Activated T-helper 17 cell treated with anti-CD3 and anti-CD28 coated beads, Interleukin-2, amount 50 U/mL, for 72 hours (primary cell): ENCODE results near the gene LSM11. TPM values are rescaled to one million over a fixed set of nuclear protein-coding genes. Genes with fewer than 3 reads are reported as not detected.
A peak's percentile ranks its signal among the peaks of the same experiment; 100 is the strongest.
"Not testable (repeated sequence)": the region's sequence is repeated elsewhere in the genome, so short reads cannot be mapped to it uniquely, and the experiment has no call there.

Experiments
- ATAC-seq: fragments of 150-1000 bp; cut with Tn5 transposase; replicated peaks from 2 replicates; pipeline ENCODE4 v1.10.0; 2021; ENCODE audit warnings: mild to moderate bottlenecking, moderate library complexity
- H3K27ac Mint-ChIP-seq: one replicate; pipeline ENCODE4 v1.8.0; 2022; ENCODE audit warnings: mixed read lengths
- H3K27me3 Mint-ChIP-seq: one replicate; pipeline ENCODE4 v1.8.0; 2022; ENCODE audit warnings: mixed read lengths
- H3K36me3 Mint-ChIP-seq: one replicate; pipeline ENCODE4 v1.8.0; 2022; ENCODE audit warnings: low read depth, mild to moderate bottlenecking, mixed read lengths
- H3K4me1 Mint-ChIP-seq: one replicate; pipeline ENCODE4 v1.8.0; 2022; ENCODE audit warnings: mixed read lengths
- H3K4me3 Mint-ChIP-seq: one replicate; pipeline ENCODE4 v1.8.0; 2022; ENCODE audit warnings: mild to moderate bottlenecking, mixed read lengths
- H3K9me3 Mint-ChIP-seq: one replicate; pipeline ENCODE4 v1.8.0; 2022; ENCODE audit warnings: mixed read lengths
- total RNA-seq, 2 donors: library from RNA; stranded (reverse); gene quantifications; one replicate each; pipeline ENCODE4 v1.2.3, GENCODE V29; 2022

The LSM11 gene
- total RNA-seq, 2 donors from 2014 or later, result 7.6 to 8.4 TPM

DNA sequence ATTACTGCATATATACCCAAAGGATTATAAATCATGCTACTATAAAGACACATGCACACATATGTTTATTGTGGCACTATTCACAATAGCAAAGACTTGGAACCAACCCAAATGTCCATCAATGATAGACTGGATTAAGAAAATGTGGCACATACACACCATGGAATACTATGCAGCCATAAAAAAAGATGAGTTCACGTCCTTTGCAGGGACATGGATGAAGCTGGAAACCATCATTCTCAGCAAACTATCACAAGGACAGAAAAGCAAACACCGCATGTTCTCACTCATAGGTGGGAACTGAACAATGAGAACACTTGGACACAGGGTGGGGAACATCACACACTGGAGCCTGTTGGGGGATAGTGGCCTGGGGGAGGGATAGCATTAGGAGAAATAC is 16.9 kb upstream of the LSM11 start:
- ATAC-seq, H3K27ac Mint-ChIP-seq, H3K27me3 Mint-ChIP-seq, H3K9me3 Mint-ChIP-seq, H3K4me3 Mint-ChIP-seq, H3K36me3 Mint-ChIP-seq: not testable (repeated sequence)
- peaks cover 20% of the 10 kb centered on the region for H3K4me1 Mint-ChIP-seq

DNA sequence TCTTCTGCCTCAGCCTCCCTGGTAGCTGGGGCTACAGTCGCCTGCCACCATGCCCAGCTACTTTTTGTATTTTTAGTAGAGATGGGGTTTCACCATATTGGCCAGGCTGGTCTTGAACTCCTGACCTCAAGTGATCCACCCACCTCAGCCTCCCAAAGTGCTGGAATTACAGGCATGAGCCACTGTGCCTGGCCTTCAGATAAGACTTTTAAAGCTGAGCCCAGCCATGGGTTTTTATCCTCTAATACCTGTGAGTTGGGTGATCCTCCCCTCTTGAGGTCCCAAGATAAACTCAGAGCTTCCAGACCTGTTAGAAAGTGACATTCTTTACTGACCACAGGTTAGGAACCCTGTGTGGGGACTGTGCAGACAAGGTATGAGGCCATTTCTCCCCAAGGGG is 15.7 kb upstream of the LSM11 start:
- not testable (repeated sequence) for H3K4me3 Mint-ChIP-seq, H3K27ac Mint-ChIP-seq, H3K27me3 Mint-ChIP-seq, ATAC-seq, H3K9me3 Mint-ChIP-seq
- Mint-ChIP-seq H3K36me3 (peaks cover 21% of the 10 kb centered on the region), H3K4me1 (peaks cover 31% of the 10 kb centered on the region)

DNA sequence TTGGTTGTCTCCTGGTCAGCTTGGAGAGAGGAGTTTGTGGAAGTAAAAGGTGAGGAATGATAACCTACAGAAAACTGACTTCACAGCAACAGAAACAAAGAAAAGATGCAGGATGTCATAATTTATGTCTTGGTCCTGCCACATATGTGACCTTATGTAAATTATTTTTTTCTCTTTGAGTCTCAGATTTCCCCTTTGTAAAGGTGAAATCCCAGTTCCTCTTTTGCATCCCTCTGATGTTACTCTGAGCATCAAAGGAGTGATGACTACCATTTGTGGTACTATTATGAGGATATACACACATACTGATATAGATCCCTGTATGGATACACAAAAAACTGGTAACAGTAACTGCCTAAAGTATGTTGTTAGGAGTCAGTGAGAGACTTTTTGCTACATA is 13.7 kb upstream of the LSM11 start:
- peaks cover 39% of the 10 kb centered on the region for H3K36me3 Mint-ChIP-seq
- peak overlapping the region; percentile 98 for H3K27ac Mint-ChIP-seq
- peak overlapping the region; percentile 96 for H3K4me3 Mint-ChIP-seq
- no peaks in the 10 kb centered on the region for H3K27me3 Mint-ChIP-seq
- peaks cover 4% of the 10 kb centered on the region for H3K9me3 Mint-ChIP-seq
- peaks cover 32% of the 10 kb centered on the region for H3K4me1 Mint-ChIP-seq
- ATAC-seq, result peak; percentile 74

DNA sequence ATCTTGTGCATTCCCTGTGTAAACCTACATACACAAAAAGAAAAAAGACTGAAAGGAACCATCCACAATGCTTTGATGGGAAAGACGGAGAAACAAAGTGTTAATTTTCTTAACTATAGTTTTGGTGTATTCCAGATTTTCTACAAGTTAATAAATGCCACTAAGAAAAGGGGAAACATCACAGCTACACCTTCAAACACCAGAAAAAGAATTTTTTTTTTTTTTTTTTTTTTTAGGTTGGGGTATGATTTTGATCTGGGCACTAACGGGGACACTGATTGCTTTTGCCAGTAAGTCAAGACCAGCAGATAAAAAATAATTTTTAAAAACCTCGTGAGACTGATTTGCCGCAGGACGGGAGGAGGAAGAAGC is 12.6 kb upstream of the LSM11 start:
- H3K27ac Mint-ChIP-seq, result peak overlapping the region; percentile 98
- no peaks in the 10 kb centered on the region for H3K9me3 Mint-ChIP-seq
- H3K4me3 Mint-ChIP-seq, result peak overlapping the region; percentile 96
- H3K36me3 Mint-ChIP-seq, result peaks cover 49% of the 10 kb centered on the region
- peaks cover 24% of the 10 kb centered on the region for H3K4me1 Mint-ChIP-seq
- ATAC-seq, result no peak
- no peaks in the 10 kb centered on the region for H3K27me3 Mint-ChIP-seq

DNA sequence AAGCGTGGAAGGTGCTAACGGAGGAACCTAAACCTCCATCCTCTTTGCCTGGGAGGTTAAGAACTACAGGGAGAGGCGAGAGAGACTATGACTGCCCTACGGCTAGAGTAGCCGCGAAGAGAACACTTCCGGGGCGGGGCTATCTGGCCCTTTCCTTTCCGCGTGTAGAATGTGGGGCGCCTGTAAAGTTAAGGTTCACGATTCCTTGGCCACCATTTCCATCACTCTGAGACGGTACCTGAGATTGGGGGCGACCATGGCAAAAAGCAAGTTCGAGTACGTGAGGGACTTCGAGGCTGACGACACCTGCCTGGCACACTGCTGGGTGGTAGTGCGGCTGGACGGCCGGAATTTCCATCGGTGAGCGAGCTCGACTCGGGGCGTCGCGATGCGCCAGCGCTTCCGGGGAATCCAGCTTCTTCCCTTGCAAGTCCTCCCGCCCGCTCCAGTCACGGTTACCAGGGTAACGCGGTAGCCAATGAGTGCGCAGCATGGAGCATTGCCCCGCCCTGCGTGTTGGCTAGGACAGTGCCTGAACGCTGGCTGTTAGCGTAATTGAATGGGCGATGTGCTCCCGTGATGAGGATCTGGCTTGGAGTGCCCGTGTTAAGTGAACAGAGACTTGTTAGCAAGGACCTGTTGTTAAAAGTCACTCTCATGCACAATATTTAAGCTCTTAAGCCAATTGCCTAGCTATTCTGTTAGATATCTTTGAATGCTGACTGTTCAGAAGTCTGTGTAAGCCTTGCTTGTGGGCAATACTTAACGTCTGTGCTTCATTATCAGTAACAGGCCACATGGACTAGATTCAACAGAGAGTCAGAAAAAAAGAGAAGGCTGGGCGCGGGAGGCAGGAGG is 12.0 kb upstream of the LSM11 start, which contains the start of gene THG1L:
TSS of gene THG1L (plus strand) at position 149 of the 858 bp plus-strand sequence. CDS start at position 170, 21 bp downstream.
- ATAC-seq, result peak; percentile 95
- H3K9me3 Mint-ChIP-seq, result no peaks in the 10 kb centered on the region
- peak within 1 kb of the TSS; percentile 98 for H3K27ac Mint-ChIP-seq
- peak within 1 kb of the TSS; percentile 96 for H3K4me3 Mint-ChIP-seq
- peaks cover 20% of the 10 kb centered on the region for H3K4me1 Mint-ChIP-seq
- H3K27me3 Mint-ChIP-seq, result no peaks in the 10 kb centered on the region
- H3K36me3 Mint-ChIP-seq, result peaks cover 56% of the 10 kb centered on the region

DNA sequence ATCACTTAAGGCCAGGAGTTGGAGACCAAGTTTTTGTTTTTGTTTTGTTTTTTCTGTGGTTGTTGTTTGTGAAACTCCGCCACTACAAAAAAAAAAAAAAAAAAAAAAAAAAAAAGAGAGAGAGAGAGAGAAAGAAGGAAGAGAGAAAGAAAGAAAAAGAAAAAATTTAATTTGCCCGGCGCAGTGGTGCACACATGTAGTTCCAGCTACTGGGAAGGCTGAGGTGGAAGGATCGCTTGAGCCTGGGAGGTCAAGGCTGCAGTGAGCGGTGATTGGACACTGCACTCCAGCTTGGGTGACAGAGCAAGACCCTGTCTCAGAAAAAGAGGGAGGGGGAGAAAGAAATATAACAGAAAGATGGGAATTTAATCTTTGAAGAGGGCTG is 11.4 kb upstream of the LSM11 start:
- peaks cover 20% of the 10 kb centered on the region for H3K4me1 Mint-ChIP-seq

DNA sequence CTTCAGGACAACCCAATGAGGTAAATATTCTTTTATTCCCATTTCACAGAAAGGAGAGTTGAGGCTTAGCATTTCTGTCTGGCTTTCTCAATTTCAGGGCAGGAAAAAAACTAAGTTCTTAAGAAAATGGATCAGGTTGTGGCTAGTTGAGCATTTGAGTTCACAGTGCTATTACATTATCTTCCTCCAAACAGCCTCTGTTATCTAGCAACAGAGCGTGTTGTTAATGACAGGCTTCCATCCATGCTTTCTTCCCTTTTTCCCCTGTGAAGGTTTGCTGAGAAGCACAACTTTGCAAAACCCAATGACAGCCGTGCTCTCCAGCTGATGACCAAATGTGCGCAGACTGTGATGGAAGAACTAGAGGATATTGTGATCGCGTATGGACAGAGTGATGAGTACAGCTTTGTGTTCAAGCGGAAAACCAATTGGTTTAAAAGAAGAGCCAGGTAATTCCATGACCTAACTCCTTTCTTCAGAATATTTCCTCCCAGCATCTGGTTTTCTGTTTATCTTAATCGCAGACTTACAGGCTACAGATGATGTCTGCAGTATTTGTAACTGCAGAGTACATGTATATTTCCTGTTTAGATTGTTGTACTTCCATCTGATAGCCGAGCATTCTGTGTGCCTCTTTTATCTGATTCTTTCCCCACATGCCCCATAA is 10.8 kb upstream of the LSM11 start:
- peaks cover 20% of the 10 kb centered on the region for H3K4me1 Mint-ChIP-seq
- peaks cover 67% of the 10 kb centered on the region for H3K36me3 Mint-ChIP-seq
- H3K4me3 Mint-ChIP-seq, result peak overlapping the region; percentile 96
- H3K27me3 Mint-ChIP-seq, result no peaks in the 10 kb centered on the region
- H3K9me3 Mint-ChIP-seq, result no peaks in the 10 kb centered on the region
- ATAC-seq, result no peak
- no peak overlapping the region for H3K27ac Mint-ChIP-seq

More for the DNA sequence above, 11.4 kb upstream of the LSM11 start:
- peak overlapping the region; percentile 98 for H3K27ac Mint-ChIP-seq
- H3K4me3 Mint-ChIP-seq, result peak overlapping the region; percentile 96
- H3K9me3 Mint-ChIP-seq, result no peaks in the 10 kb centered on the region
- no peak for ATAC-seq
- no peaks in the 10 kb centered on the region for H3K27me3 Mint-ChIP-seq
- peaks cover 61% of the 10 kb centered on the region for H3K36me3 Mint-ChIP-seq

DNA sequence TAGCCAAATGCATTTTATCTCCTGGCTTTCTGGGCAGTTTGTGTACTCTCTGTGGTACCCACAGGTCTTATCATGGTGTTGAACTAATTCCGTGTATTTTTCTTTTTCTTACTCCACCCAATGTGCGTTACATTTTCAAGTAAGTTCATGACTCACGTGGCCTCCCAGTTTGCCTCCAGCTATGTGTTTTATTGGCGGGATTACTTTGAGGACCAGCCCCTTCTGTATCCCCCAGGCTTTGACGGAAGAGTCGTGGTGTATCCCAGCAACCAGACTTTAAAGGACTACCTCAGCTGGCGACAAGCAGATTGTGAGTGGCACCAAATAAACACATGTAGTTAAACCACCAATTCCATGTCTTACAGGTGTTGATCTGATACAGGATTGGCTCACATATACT is 9.1 kb upstream of the LSM11 start:
- H3K27me3 Mint-ChIP-seq, result no peaks in the 10 kb centered on the region
- no peak overlapping the region for H3K27ac Mint-ChIP-seq
- H3K9me3 Mint-ChIP-seq, result no peaks in the 10 kb centered on the region
- ATAC-seq, result no peak
- H3K36me3 Mint-ChIP-seq, result peaks cover 81% of the 10 kb centered on the region
- peaks cover 20% of the 10 kb centered on the region for H3K4me1 Mint-ChIP-seq
- H3K4me3 Mint-ChIP-seq, result no peak overlapping the region

DNA sequence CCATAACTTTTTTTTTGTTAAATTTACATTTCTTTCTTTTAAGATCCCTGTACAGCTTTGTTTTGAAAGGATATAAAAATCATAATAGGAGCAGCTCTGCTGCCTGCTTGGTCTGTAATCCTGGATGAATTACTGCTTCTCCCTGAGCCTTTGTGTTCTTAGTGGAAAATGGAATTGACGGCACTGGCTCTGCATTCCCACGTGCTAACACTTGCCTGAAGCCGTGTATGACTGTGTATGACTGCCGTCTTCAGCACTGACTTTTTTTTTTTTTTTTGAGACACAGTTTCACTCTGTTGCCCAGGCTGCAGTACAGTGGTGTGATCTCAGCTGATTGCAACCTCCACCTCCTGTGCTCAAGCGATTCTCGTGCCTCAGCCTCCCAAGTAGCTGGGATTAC is 7.5 kb upstream of the LSM11 start:
- H3K4me1 Mint-ChIP-seq, result peaks cover 15% of the 10 kb centered on the region
- H3K9me3 Mint-ChIP-seq, result no peaks in the 10 kb centered on the region
- ATAC-seq, result no peak
- H3K27me3 Mint-ChIP-seq, result no peaks in the 10 kb centered on the region
- no peak overlapping the region for H3K27ac Mint-ChIP-seq
- no peak overlapping the region for H3K4me3 Mint-ChIP-seq
- H3K36me3 Mint-ChIP-seq, result peaks cover 80% of the 10 kb centered on the region

DNA sequence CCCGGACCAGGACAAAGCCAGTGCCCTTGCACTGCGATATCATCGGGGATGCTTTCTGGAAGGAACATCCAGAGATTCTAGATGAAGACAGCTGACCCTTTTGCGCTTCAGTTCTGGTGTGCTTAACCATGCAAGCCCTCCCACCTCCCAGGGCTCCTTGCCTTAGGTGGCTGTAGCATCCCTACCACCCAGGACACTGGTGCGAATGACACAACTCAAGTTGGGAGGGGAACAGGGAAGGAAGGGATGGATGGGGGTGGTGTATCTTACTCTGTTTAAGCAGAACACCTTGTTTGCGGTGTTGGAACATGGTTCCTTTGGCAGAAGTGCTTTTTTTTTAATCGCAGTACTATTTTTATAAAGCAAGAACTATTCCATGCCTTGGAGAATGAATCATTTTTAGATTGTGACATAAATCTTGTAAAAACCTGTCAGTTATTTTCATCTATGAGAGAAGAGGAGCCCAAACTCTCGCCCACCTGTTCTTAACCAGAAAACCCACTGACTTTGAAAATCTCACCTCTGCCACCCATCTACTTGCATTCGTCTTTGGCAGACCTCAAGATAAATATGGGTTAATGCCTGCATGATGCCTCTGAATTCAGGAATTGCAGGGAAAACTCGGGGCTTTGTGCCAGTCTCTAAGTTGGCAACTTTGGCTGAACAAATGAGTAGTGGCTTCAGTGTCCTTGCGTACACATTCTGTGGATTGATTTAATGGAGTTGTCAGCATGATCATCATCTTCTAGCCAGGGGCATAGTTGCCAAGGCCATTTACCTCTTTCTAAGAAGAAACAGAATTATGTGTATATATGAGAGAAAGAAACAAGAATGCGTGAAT is 3.9 kb upstream of the LSM11 start:
- Mint-ChIP-seq H3K9me3 (no peaks in the 10 kb centered on the region), H3K36me3 (peaks cover 50% of the 10 kb centered on the region), H3K27me3 (no peaks in the 10 kb centered on the region), H3K4me3 (no peak overlapping the region), H3K27ac (no peak overlapping the region), H3K4me1 (peaks cover 11% of the 10 kb centered on the region)
- ATAC-seq, result no peak

DNA sequence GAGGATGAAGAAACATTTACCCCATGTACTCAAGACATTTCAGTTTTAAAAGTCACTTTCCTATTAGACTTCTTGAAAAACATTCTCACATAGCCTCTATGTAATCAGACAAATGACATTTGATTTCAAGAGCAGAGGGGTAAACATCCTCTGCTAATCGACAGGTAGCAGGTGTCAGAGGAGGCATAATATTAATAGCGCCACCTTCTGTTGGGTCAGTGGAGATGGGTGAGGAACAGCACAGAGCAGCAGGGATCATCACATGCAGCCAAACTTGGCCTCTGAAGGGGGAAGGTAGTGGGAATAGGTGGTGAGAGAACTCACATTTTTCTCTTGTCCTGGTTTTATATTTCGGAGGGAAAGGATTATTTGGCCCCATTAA is 3.3 kb upstream of the LSM11 start:
- H3K4me1 Mint-ChIP-seq, result peaks cover 13% of the 10 kb centered on the region
- H3K27me3 Mint-ChIP-seq, result no peaks in the 10 kb centered on the region
- H3K9me3 Mint-ChIP-seq, result no peaks in the 10 kb centered on the region
- ATAC-seq, result peak; percentile 22
- no peak overlapping the region for H3K4me3 Mint-ChIP-seq
- peaks cover 48% of the 10 kb centered on the region for H3K36me3 Mint-ChIP-seq
- H3K27ac Mint-ChIP-seq, result no peak overlapping the region

DNA sequence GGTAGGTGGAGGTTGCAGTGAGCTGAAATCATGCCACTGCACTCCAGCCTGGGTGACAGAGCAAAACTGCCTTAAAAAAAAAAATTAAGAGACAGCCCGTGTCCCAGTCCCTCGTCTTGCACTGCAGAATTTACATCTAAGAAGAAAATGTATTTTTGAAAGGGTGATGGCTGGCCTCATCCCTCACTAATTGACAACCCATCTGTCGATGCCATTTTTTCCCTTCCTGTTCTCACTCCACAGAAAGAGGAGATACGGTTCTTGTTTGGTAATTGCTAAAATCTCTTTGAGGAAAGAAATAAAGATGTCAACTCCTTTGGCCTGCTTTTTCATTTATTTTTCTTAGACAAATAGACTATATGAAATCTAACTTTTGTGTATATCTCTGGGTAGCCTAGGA is 2.4 kb upstream of the LSM11 start:
- no peaks in the 10 kb centered on the region for H3K27me3 Mint-ChIP-seq
- no peak overlapping the region for H3K4me3 Mint-ChIP-seq
- no peaks in the 10 kb centered on the region for H3K9me3 Mint-ChIP-seq
- H3K27ac Mint-ChIP-seq, result no peak overlapping the region
- H3K36me3 Mint-ChIP-seq, result peaks cover 44% of the 10 kb centered on the region
- ATAC-seq, result no peak
- peaks cover 18% of the 10 kb centered on the region for H3K4me1 Mint-ChIP-seq

DNA sequence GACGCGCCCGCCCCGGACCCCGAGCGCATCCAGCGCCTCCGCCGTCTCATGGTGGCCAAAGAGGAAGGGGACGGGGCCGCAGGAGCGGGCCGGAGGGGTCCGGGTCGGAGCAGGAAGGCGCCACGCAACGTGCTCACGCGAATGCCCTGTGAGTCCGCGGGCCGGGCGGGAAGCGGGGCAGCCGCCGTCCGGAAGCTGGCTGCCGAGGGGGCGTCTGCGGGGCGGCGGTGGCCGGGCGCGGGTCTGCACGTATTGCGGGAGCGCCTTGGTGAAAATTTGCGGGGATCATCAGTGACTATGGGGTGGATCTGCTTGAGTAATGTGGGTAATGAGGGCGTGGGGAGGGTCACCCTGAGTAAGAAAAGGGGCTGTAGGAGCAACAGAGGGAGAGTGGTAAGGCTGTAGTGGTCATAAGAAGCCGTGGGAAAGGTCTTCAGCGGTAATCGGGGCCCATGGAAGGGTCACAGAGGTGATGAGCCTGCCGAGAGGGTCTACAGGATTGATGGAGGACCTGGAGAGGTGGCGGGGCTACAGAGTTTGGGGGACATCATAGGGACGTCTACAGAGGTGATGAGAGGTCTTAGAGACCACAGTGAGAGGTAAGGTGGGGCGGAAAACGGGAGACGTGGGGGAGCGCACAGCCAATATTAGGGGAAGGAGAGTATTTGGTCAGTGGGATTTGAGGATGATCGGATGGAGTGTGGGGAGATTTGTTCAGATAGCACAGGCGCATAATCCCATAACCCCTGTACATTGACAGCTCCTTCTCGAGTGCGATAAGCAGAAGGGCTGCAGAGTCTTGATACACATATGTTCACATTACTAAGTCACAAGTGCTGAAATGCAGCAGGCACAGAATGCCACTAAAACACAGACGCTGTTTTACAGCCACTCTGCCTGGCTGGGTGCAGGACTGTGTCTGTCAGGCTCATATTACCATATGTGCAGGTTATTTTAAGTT is 819 bp downstream of the LSM11 start:
- Mint-ChIP-seq H3K36me3 (peaks cover 16% of the 10 kb centered on the region), H3K9me3 (no peaks in the 10 kb centered on the region), H3K27me3 (no peaks in the 10 kb centered on the region), H3K4me1 (peaks cover 34% of the 10 kb centered on the region), H3K27ac (peak overlapping the region; percentile 86), H3K4me3 (peak overlapping the region; percentile 93)
- ATAC-seq, result peak; percentile 26
